Measurements from ENCODE around the gene DSCAM.

DNA sequence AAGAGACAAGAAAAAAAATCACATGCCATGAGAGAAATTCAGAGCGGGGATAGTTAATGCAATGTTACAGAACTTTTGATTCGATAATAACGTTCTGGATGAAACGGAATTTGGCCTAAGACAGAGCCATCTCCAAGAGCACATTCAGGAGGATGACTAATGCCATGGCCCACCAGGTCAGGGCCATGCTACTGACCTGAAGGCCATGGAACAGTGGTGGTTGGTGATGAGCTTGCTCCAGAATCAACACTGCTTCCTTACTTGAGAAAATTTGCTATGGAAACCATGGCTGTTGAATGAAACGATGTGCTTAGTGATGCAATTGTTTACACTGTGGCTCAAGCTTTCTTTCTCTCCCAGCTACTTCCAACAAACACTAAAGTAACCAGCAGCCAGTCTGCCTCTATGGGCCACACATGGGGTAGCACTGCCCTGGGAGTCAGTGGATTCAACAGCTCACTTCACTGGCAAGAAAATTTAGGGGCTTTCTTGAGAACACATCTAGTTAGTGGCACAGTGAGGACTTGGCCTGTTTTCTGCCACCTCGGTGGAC lies 680.6 kb downstream of the DSCAM start:
- TF ChIP-seq EZH2 (IDR thresholded peaks at IDR 0.05; ENCODE audit: insufficient read depth, poor library complexity, severe bottlenecking), result no peak
- no peak for TF ChIP-seq EZH2phosphoT487 (IDR thresholded peaks at IDR 0.05; ENCODE audit: insufficient read depth, low read depth)
